Cardiac septum (tissue), 1 donor: ENCODE results near the gene RHBDF2. TPM values are rescaled to one million over a fixed set of nuclear protein-coding genes. Genes with fewer than 3 reads are reported as not detected.
"Not testable (repeated sequence)": the region's sequence is repeated elsewhere in the genome, so short reads cannot be mapped to it uniquely, and the experiment has no call there.

Experiments used
- DNase-seq: peaks from one replicate; pipeline ENCODE4 v3.0.0-alpha.2; 2020; ENCODE audit warnings: low spot score
- intact Hi-C: fragments of 100-400 bp; cut with DNase I; formaldehyde crosslinking; loops from one replicate; pipeline ENCODE4 v1.14.0; 2022
- total RNA-seq: library from RNA; stranded (reverse); fragmentation: NEBNext Ultra II Directional; extraction: Animal tissue kit (Norgen Biotek cat#: 25700); gene quantifications from one replicate; pipeline ENCODE4 v1.2.1, GENCODE V29; 2021
- donor health status: DM: no; HTN: no; CAD: no.

Gene RHBDF2
- total RNA-seq, 1 donor from 2014 or later: 11.5 TPM

DNA sequence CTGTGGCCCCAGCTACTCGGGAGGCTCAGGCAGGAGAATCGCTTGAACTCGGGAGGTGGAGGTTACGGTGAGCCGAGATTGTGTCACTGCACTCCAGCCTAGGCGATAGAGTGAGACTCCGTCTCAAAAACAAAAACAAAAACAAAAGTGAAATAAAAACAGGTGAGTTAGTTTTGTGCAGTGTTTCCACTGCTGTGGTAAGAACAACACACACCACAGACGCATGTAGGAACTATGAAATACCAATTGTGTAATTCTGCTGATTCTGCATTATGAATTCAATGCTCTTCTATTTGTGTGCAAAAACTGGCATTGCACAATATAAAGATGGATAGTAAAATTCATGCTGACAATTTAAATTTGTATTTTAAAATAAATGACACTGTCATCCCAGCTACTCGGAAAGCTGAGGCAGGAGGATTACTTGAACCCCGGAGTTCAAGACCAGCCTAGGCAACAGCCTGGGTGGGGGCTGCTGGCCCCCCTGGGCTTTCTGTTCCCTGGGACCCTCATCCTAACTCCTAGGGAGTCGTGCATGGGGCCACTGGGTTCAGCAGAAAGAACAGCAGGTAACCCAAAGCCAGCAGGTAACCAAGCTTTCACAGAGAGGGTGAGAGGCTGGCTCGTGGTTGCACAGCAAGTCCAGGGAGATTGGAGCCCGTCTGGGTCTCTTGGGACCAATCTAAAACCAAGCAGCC lies 10.6 kb upstream of the RHBDF2 start:
- intact Hi-C loops: no loop called here

GRCh38 chr17:76510831-76511244 lies 9.6 kb upstream of the RHBDF2 start:
- intact Hi-C loops: no loop called here
- peak; percentile 44 for DNase-seq

More for the DNA sequence above, 10.6 kb upstream of the RHBDF2 start:
- peak; percentile 65 for DNase-seq

DNA sequence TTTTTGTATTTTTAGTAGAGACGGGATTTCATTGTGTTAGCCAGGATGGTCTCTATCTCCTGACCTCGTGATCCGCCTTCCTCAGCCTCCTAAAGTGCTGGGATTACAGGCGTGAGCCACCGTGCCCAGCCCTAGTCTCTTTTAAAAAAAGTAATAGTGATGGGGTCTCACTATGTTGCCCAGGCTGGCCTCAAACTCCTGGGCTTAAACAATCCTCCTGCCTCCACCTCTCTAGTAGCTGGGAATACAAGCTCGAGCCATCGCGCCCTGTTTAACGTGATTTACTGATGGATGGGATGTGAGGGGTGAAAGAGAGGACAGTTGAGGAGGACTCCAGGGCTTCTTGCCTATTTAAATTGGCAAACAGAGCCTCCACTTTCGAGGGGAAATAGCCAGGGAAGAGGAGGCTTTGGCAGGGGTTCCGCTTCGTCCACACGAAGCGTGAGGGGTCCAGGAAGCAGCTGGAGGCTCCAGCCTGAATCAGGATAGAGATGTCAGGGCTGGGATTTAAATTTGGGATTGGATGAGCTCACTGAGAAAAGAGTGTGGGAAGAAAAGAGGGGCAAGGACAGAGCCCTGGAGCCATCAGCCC lies 7.3 kb upstream of the RHBDF2 start:
- intact Hi-C loops: loop anchor here (5.0 kb wide), 1 partner anchor 206 kb away; no protein-coding TSS in a partner anchor
- not testable (repeated sequence) for DNase-seq

GRCh38 chr17:76506408-76507345 lies 5.5 kb upstream of the RHBDF2 start:
- peak; percentile 93 for DNase-seq

GRCh38 chr17:76504117-76504516 lies 2.9 kb upstream of the RHBDF2 start:
- intact Hi-C loops: no loop called here
- no peak for DNase-seq

More at GRCh38 chr17:76506408-76507345, 5.5 kb upstream of the RHBDF2 start:
- intact Hi-C loops: loop anchor here (1.0 to 5.0 kb wide), 2 partner anchors 40 to 204 kb away; no protein-coding TSS in a partner anchor

DNA sequence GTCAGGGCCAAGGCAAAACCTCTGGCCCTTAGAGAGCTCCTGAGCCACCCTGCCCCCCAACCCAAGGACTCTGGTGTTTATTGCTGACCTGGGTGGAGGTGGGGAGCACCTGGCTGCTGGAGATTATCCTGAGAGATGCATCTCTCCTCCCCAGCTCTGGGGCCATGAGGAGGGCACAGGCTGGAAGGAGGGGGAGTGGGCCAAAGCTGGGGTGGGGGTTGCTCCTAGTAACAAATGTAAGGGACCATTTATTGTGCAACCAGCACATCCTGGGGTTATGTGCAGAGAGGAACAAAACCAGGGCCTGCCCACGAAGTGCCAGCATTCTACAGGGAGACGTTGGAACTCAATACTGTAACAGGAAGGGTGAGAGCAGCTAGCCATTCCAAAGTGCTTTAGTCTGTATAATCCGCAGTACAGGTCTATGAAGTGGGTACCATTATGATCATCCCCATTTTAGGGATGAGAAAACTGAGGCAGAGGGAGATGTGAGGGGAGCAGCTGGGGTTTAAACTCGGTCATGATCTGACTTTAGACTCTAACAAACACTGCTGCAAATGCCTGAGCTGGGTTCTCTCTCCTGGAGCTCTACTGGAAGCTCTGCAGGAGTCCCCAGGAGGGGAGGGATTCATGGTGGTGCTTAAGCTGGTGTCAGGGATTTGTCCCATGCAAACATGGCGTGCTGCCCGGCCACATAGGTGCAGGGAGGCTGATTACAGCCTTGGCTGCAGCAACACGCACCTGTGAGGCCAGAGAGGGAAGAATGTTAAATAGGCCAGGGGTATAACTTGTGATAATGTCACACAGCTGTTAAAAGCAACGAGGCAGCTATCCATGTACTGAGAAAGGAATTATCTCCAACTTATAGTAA lies 1.4 kb upstream of the RHBDF2 start:
- intact Hi-C loops: no loop called here

GRCh38 chr17:76501827-76502307 lies 644 bp upstream of the RHBDF2 start:
- intact Hi-C loops: no loop called here
- no peak for DNase-seq

More for the DNA sequence above, 1.4 kb upstream of the RHBDF2 start:
- DNase-seq: no peak

GRCh38 chr17:76500747-76501017 lies 541 bp downstream of the RHBDF2 start:
- intact Hi-C loops: no loop called here
- DNase-seq: no peak

- no peak for DNase-seq
- intact Hi-C loops: no loop called here
Measured at GRCh38 chr17:76500074-76500746, 1.0 kb downstream of the RHBDF2 start.

DNA sequence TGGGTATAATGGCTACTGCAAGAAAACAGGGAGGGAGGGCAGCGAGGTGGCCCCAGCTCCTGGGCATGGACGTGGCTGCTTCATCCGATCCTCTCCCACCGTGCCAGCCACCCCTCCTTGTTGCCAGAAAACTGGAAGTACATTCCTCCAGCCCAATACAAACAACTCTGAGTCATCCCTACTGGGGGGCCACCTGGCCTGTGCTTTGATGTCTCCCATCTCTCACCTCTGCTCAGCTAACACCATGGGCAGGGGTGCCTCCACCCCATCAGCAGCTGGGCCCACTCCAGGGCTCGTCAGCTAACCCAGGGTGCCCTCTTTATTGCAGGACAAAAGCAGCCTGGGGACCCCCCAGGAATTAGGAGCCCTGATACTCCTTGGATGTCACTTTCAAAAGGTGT lies 2.0 kb downstream of the RHBDF2 start:
- intact Hi-C loops: loop anchor here (5.0 kb wide), 1 partner anchor 92 kb away; no protein-coding TSS in a partner anchor
- DNase-seq: no peak

GRCh38 chr17:76498876-76499251 lies 2.4 kb downstream of the RHBDF2 start:
- DNase-seq: no peak
- intact Hi-C loops: loop anchor here (5.0 kb wide), 1 partner anchor 92 kb away; no protein-coding TSS in a partner anchor

- peak; percentile 90 for DNase-seq
- intact Hi-C loops: loop anchor here (5.0 kb wide), 1 partner anchor 91 kb away; no protein-coding TSS in a partner anchor
Measured at GRCh38 chr17:76497979-76498875, 3.0 kb downstream of the RHBDF2 start.

- DNase-seq: no peak
- intact Hi-C loops: loop anchor here (5.0 kb wide), 1 partner anchor 90 kb away; no protein-coding TSS in a partner anchor
Measured at GRCh38 chr17:76497699-76497978, 3.6 kb downstream of the RHBDF2 start.

GRCh38 chr17:76496464-76496863 lies 4.8 kb downstream of the RHBDF2 start:
- DNase-seq: no peak
- intact Hi-C loops: loop anchor here (5.0 kb wide), 1 partner anchor 89 kb away; no protein-coding TSS in a partner anchor

DNA sequence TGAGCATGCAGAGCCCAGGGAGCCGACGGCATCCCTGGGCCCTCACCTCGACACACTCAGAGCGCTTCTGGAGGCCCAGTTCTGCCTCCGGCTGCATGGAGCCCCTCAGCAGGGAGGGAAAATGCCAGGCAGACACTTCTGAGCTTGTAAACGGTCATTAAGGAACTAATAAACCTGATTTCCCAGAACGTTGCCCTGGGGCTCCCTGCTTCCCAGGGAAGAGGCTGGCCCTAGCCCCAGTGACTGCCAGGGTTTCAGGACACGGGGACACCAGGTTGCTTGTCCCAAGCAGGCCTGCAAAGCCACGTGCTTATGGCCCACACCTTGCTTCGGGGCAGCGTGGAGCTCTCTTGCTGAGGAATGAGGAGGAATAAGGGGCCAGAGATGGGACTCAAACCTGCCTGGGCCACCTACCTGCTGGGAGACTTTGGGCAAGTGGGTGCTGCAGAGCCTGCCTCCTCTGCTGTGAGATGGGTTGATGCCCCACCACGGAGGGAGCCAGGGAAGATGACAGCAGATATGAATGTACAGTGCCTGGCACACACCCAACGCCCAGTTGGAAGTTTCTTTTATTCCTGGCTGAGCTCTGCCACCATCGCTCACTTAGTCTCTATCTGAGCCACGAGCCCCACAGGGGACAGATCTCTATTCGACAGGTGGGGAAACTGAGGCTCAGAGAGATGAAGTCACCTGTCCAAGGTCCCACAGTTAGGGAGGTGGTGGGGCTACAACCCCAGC lies 5.4 kb downstream of the RHBDF2 start:
- intact Hi-C loops: loop anchor here (5.0 kb wide), 1 partner anchor 89 kb away; no protein-coding TSS in a partner anchor
- DNase-seq: no peak

GRCh38 chr17:76493505-76494167 lies 7.6 kb downstream of the RHBDF2 start:
- intact Hi-C loops: no loop called here
- DNase-seq: no peak
